ENCODE measurements around the gene RIC3.

RIC3 gene

DNA sequence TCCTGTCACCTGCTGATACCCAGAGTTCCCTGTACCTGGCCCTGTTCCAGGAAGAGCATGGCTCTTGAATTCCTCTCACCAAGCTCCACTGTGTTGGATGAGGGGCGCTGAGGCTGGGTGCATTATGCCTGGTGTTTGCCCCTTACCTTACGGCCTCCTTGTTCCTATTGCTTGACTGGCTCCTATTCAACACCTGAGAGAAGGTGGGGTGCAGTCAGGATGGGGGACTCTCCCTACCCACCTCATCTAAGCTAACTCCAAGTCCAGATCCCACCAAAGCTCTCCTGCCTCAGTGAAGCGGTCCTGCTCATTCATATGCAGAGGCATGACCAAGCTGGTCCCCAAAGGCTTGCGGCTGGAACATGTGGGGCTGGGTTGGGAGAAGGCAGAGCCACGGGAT, 35.8 kb upstream of the RIC3 start:
- no peaks in the 10 kb centered on the region for H3K9me2 ChIP-seq (replicated peaks; ENCODE audit: insufficient read depth, low read length)
- no peak overlapping the region for H2AFZ ChIP-seq (ENCODE audit: low read depth, low read length, severe bottlenecking)
- H3K27ac ChIP-seq (ENCODE audit: low read depth, low read length), result no peak overlapping the region
- H3K4me2 ChIP-seq (ENCODE audit: low read depth, low read length, poor library complexity, severe bottlenecking), result no peak overlapping the region
- TF ChIP-seq, protein P1, sequence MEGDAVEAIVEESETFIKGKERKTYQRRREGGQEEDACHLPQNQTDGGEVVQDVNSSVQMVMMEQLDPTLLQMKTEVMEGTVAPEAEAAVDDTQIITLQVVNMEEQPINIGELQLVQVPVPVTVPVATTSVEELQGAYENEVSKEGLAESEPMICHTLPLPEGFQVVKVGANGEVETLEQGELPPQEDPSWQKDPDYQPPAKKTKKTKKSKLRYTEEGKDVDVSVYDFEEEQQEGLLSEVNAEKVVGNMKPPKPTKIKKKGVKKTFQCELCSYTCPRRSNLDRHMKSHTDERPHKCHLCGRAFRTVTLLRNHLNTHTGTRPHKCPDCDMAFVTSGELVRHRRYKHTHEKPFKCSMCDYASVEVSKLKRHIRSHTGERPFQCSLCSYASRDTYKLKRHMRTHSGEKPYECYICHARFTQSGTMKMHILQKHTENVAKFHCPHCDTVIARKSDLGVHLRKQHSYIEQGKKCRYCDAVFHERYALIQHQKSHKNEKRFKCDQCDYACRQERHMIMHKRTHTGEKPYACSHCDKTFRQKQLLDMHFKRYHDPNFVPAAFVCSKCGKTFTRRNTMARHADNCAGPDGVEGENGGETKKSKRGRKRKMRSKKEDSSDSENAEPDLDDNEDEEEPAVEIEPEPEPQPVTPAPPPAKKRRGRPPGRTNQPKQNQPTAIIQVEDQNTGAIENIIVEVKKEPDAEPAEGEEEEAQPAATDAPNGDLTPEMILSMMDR (IDR thresholded peaks at IDR 0.05; ENCODE audit: insufficient read depth, low read length, poor library complexity, severe bottlenecking), result no peak
- no peak for TF ChIP-seq EZH2phosphoT487 (conservative IDR thresholded peaks at IDR 0.05; ENCODE audit: low read length)
- H3K4me3 ChIP-seq (ENCODE audit: insufficient read depth, low read length, poor library complexity, severe bottlenecking), result no peak overlapping the region
- H3F3A ChIP-seq (ENCODE audit: insufficient read depth), result no peaks in the 10 kb centered on the region
- no peak overlapping the region for H3K9ac ChIP-seq (ENCODE audit: low read length)
- no peaks in the 10 kb centered on the region for H3K9me3 ChIP-seq (ENCODE audit: insufficient read depth, low read length)
- no peaks in the 10 kb centered on the region for H3K79me2 ChIP-seq (ENCODE audit: insufficient read depth, low read length)
- no peaks in the 10 kb centered on the region for H3K27me3 ChIP-seq (ENCODE audit: low read length)
- no peaks in the 10 kb centered on the region for H3K36me3 ChIP-seq (ENCODE audit: low read length)
- H4K20me1 ChIP-seq (ENCODE audit: low read depth, low read length), result no peaks in the 10 kb centered on the region

DNA sequence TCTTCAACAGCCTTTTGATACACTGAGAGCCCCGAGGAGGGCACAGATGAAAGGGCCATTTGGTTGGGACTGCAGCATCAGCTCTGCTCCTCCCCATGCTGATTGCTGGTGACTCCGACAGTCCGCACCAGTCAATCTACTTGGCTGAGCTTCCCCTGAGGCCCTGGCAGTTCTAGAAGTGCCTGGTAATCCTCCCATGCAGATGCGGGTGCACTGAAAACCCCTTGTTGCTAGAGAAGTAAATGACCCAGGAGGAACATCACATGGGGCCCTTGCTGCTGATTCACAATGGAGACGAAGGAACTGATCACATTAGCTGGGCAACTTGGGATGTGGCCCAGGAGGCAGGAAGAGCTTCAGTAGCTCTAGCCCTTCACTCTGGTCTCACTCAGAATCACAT, 35.2 kb upstream of the RIC3 start:
- no peak overlapping the region for H2AFZ ChIP-seq (ENCODE audit: low read depth, low read length, severe bottlenecking)
- no peak for TF ChIP-seq EZH2phosphoT487 (conservative IDR thresholded peaks at IDR 0.05; ENCODE audit: low read length)
- TF ChIP-seq, protein P1 (IDR thresholded peaks at IDR 0.05; ENCODE audit: insufficient read depth, low read length, poor library complexity, severe bottlenecking), result no peak
- H4K20me1 ChIP-seq (ENCODE audit: low read depth, low read length), result no peaks in the 10 kb centered on the region
- no peaks in the 10 kb centered on the region for H3K9me3 ChIP-seq (ENCODE audit: insufficient read depth, low read length)
- H3K4me3 ChIP-seq (ENCODE audit: insufficient read depth, low read length, poor library complexity, severe bottlenecking), result no peak overlapping the region
- H3K9ac ChIP-seq (ENCODE audit: low read length), result no peak overlapping the region
- no peak overlapping the region for H3K4me2 ChIP-seq (ENCODE audit: low read depth, low read length, poor library complexity, severe bottlenecking)
- H3K9me2 ChIP-seq (replicated peaks; ENCODE audit: insufficient read depth, low read length), result no peaks in the 10 kb centered on the region
- H3F3A ChIP-seq (ENCODE audit: insufficient read depth), result no peaks in the 10 kb centered on the region
- H3K36me3 ChIP-seq (ENCODE audit: low read length), result no peaks in the 10 kb centered on the region
- no peak overlapping the region for H3K27ac ChIP-seq (ENCODE audit: low read depth, low read length)
- no peaks in the 10 kb centered on the region for H3K27me3 ChIP-seq (ENCODE audit: low read length)
- H3K79me2 ChIP-seq (ENCODE audit: insufficient read depth, low read length), result no peaks in the 10 kb centered on the region

DNA sequence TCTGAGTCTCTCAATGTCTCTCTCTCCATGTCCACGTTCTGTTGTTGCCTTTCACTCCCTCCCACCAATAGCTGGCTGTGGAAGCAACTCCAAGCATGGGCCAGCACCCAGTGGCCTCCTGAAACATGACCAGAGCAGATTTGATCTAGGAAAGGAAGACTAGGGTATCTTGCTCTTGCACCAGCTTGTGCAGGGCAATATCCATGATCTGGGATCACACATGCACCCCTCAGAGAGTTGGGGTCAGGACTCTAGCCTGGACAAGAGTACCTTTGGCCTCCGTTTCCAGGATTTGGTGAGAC, 34.5 kb upstream of the RIC3 start:
- Histone ChIP-seq H2AFZ (ENCODE audit: low read depth, low read length, severe bottlenecking) (no peak overlapping the region), H3K27ac (ENCODE audit: low read depth, low read length) (no peak overlapping the region), H3K27me3 (ENCODE audit: low read length) (no peaks in the 10 kb centered on the region), H3K36me3 (ENCODE audit: low read length) (no peaks in the 10 kb centered on the region), H4K20me1 (ENCODE audit: low read depth, low read length) (no peaks in the 10 kb centered on the region), H3K9ac (ENCODE audit: low read length) (no peak overlapping the region), H3F3A (ENCODE audit: insufficient read depth) (no peaks in the 10 kb centered on the region), H3K4me3 (ENCODE audit: insufficient read depth, low read length, poor library complexity, severe bottlenecking) (no peak overlapping the region), H3K9me3 (ENCODE audit: insufficient read depth, low read length) (no peaks in the 10 kb centered on the region), H3K4me2 (ENCODE audit: low read depth, low read length, poor library complexity, severe bottlenecking) (no peak overlapping the region), H3K9me2 (replicated peaks; ENCODE audit: insufficient read depth, low read length) (no peaks in the 10 kb centered on the region), H3K79me2 (ENCODE audit: insufficient read depth, low read length) (no peaks in the 10 kb centered on the region)
- TF ChIP-seq, protein P1 (IDR thresholded peaks at IDR 0.05; ENCODE audit: insufficient read depth, low read length, poor library complexity, severe bottlenecking), result no peak
- TF ChIP-seq EZH2phosphoT487 (conservative IDR thresholded peaks at IDR 0.05; ENCODE audit: low read length), result no peak
